ENCODE measurements around the gene ABI3. TPM values are rescaled to one million over a fixed set of nuclear protein-coding genes. Genes with fewer than 3 reads are reported as not detected.

ABI3 gene
- total and polyA plus RNA-seq, 2 donors (not counting 1 experiment from before 2014, with no cell fraction given), result 15.6 to 23.3 TPM

- 45% methylated on average over 8 of the region's 10 CpGs for WGBS (ENCODE audit: insufficient coverage)
- ChIA-PET POLR2A (no interaction called here), CTCF (interaction anchor here (1.5 kb wide), 1 partner anchor 71 kb away, joined by 3 read pairs; no protein-coding TSS in a partner anchor)
- DNase-seq (no peak), ATAC-seq (ENCODE audit: low read depth) (no peak)
- Histone ChIP-seq H3K79me2 (ENCODE audit: control insufficient read depth, insufficient read depth, low read length) (no peaks in the 10 kb centered on the region), H4K20me1 (ENCODE audit: control insufficient read depth, insufficient read depth, low read length, poor library complexity, severe bottlenecking) (no peaks in the 10 kb centered on the region), H3K4me3 (ENCODE audit: control extremely low read depth in 1 of 5, extremely low read depth in 1 of 5, insufficient read depth in 1 of 5, low read depth in 2 of 5, low read length in 4 of 5) (no peak overlapping the region), H3K9me3 (ENCODE audit: control extremely low read depth in 1 of 3, control insufficient read depth in 2 of 3, insufficient read depth in 1 of 3, low read length in 2 of 3) (no peaks in the 10 kb centered on the region), H3K4me1 (ENCODE audit: control insufficient read depth in 2 of 2, insufficient read depth in 2 of 2, low read length in 2 of 2) (no peaks in the 10 kb centered on the region), H3K36me3 (replicated peaks in 1 of 2; ENCODE audit: control extremely low read depth in 1 of 2, control insufficient read depth in 1 of 2, extremely low read depth in 1 of 2, insufficient read depth in 2 of 2, low read length in 1 of 2) (no peaks in the 10 kb centered on the region), H3K27ac (ENCODE audit: low read length in 2 of 2) (no peak overlapping the region), H3K9ac (ENCODE audit: low read length) (no peak overlapping the region), H2AFZ (ENCODE audit: insufficient read depth, low read depth, low read length, poor library complexity, severe bottlenecking) (no peak overlapping the region), H3K4me2 (replicated peaks; ENCODE audit: low read depth, low read length, poor library complexity, severe bottlenecking) (no peak overlapping the region), H3K27me3 (replicated peaks in 1 of 4; ENCODE audit: control extremely low read depth in 1 of 4, control insufficient read depth in 3 of 4, insufficient read depth in 4 of 4, low read length in 3 of 4) (peaks cover 0 to 7% (median 0%) of the 10 kb centered on the region in 4 experiments)
- Mint-ChIP-seq H3K9me3 (ENCODE audit: insufficient read depth) (no peaks in the 10 kb centered on the region), H3K4me3 (no peak overlapping the region), H3K27me3 (peaks cover 23% of the 10 kb centered on the region), H3K27ac (no peak overlapping the region), H3K4me1 (peaks cover 6% of the 10 kb centered on the region)
- TF ChIP-seq CTCF (IDR thresholded peaks at IDR 0.05) (no peak), EZH2 (IDR thresholded peaks at IDR 0.05; ENCODE audit: borderline replicate concordance, insufficient read depth, low read depth, low read length, poor library complexity, severe bottlenecking) (no peak)
- intact Hi-C loops (cut with micrococcal nuclease), result no loop called here
Measured at GRCh38 chr17:49249292-49249794, 38.8 kb downstream of the ABI3 start.

- Histone ChIP-seq H3K4me2 (replicated peaks; ENCODE audit: low read depth, low read length, poor library complexity, severe bottlenecking) (no peak overlapping the region), H3K9me3 (ENCODE audit: control extremely low read depth in 1 of 3, control insufficient read depth in 2 of 3, insufficient read depth in 1 of 3, low read length in 2 of 3) (no peaks in the 10 kb centered on the region), H3K79me2 (ENCODE audit: control insufficient read depth, insufficient read depth, low read length) (no peaks in the 10 kb centered on the region), H3K9ac (ENCODE audit: low read length) (no peak overlapping the region), H2AFZ (ENCODE audit: insufficient read depth, low read depth, low read length, poor library complexity, severe bottlenecking) (no peak overlapping the region), H3K4me3 (ENCODE audit: control extremely low read depth in 1 of 5, extremely low read depth in 1 of 5, insufficient read depth in 1 of 5, low read depth in 2 of 5, low read length in 4 of 5) (no peak overlapping the region), H3K4me1 (ENCODE audit: control insufficient read depth in 2 of 2, insufficient read depth in 2 of 2, low read length in 2 of 2) (no peaks in the 10 kb centered on the region), H3K27ac (ENCODE audit: low read length in 2 of 2) (no peak overlapping the region), H3K36me3 (replicated peaks in 1 of 2; ENCODE audit: control extremely low read depth in 1 of 2, control insufficient read depth in 1 of 2, extremely low read depth in 1 of 2, insufficient read depth in 2 of 2, low read length in 1 of 2) (no peaks in the 10 kb centered on the region), H3K27me3 (replicated peaks in 1 of 4; ENCODE audit: control extremely low read depth in 1 of 4, control insufficient read depth in 3 of 4, insufficient read depth in 4 of 4, low read length in 3 of 4) (peaks cover 0 to 4% (median 0%) of the 10 kb centered on the region in 4 experiments), H4K20me1 (ENCODE audit: control insufficient read depth, insufficient read depth, low read length, poor library complexity, severe bottlenecking) (no peaks in the 10 kb centered on the region)
- WGBS (ENCODE audit: insufficient coverage), result 99% methylated on average over 7 of the region's 12 CpGs
- DNase-seq (no peak), ATAC-seq (ENCODE audit: low read depth) (no peak)
- Mint-ChIP-seq H3K27me3 (peaks cover 23% of the 10 kb centered on the region), H3K9me3 (ENCODE audit: insufficient read depth) (no peaks in the 10 kb centered on the region), H3K27ac (no peak overlapping the region), H3K4me3 (no peak overlapping the region), H3K4me1 (peaks cover 6% of the 10 kb centered on the region)
- intact Hi-C loops (cut with micrococcal nuclease), result no loop called here
- POLR2A ChIA-PET, result no interaction called here
- CTCF ChIA-PET, result interaction anchor here (0.9 kb wide), 1 partner anchor 71 kb away, joined by 3 read pairs; no protein-coding TSS in a partner anchor
- TF ChIP-seq EZH2 (IDR thresholded peaks at IDR 0.05; ENCODE audit: borderline replicate concordance, insufficient read depth, low read depth, low read length, poor library complexity, severe bottlenecking), result no peak
Measured at GRCh38 chr17:49249890-49250522, 39.5 kb downstream of the ABI3 start.
